Nephron (organoid): Measurements from ENCODE around the gene KIAA0232.
"Not testable (repeated sequence)": the region's sequence is repeated elsewhere in the genome, so short reads cannot be mapped to it uniquely, and the experiment has no call there.

ENCODE experiments used
- H3K27ac Mint-ChIP-seq, 3 experiments: 2 replicates each; pipeline ENCODE4 v1.8.0; 2020; ENCODE audit warnings: mixed read lengths in 3 of 3, mild to moderate bottlenecking in 2 of 3, moderate library complexity in 1 of 3
- H3K27me3 Mint-ChIP-seq: 2 replicates; pipeline ENCODE4 v1.8.0; 2021; ENCODE audit warnings: low read depth, mild to moderate bottlenecking, moderate library complexity, mixed read lengths
- H3K36me3 Mint-ChIP-seq: 2 replicates; pipeline ENCODE4 v1.8.0; 2020; ENCODE audit warnings: low read depth, mixed read lengths
- H3K4me1 Mint-ChIP-seq: 2 replicates; pipeline ENCODE4 v1.8.0; 2020; ENCODE audit warnings: mixed read lengths
- H3K4me3 Mint-ChIP-seq, 3 experiments: 2 replicates each; pipeline ENCODE4 v1.8.0; 2020; ENCODE audit warnings: mild to moderate bottlenecking in 3 of 3, mixed read lengths in 3 of 3, moderate library complexity in 2 of 3
- H3K9me3 Mint-ChIP-seq: 2 replicates; pipeline ENCODE4 v1.8.0; 2020; ENCODE audit warnings: mixed read lengths
- CTCF ChIP-seq, 3 experiments: fragments of 200-600 bp; sonication (generic); IDR thresholded peaks; one replicate each; pipeline ENCODE4 v1.5.0; 2021; ENCODE audit warnings: antibody characterized with exemption in 3 of 3; ENCODE audit not compliant: unreplicated experiment in 3 of 3

The KIAA0232 gene

GRCh38 chr4:6824772-6825402, 42.4 kb downstream of the KIAA0232 start:
- Mint-ChIP-seq H3K4me1 (no peaks in the 10 kb centered on the region), H3K36me3 (peaks cover 70% of the 10 kb centered on the region), H3K4me3 (no peak overlapping the region), H3K27ac (no peak overlapping the region), H3K9me3 (peaks cover 17% of the 10 kb centered on the region), H3K27me3 (no peaks in the 10 kb centered on the region)
- TF ChIP-seq CTCF (IDR thresholded peaks at IDR 0.05; ENCODE audit: unreplicated experiment in 3 of 3): no peak

GRCh38 chr4:6825403-6825802, 42.9 kb downstream of the KIAA0232 start:
- H3K27ac Mint-ChIP-seq: no peak overlapping the region

GRCh38 chr4:6826781-6827508, 44.4 kb downstream of the KIAA0232 start:
- Mint-ChIP-seq H3K27me3 (no peaks in the 10 kb centered on the region), H3K9me3 (peaks cover 2% of the 10 kb centered on the region), H3K36me3 (peaks cover 65% of the 10 kb centered on the region), H3K4me3 (no peak overlapping the region), H3K27ac (no peak overlapping the region), H3K4me1 (no peaks in the 10 kb centered on the region)
- TF ChIP-seq CTCF (IDR thresholded peaks at IDR 0.05; ENCODE audit: unreplicated experiment in 3 of 3): no peak

More at GRCh38 chr4:6825403-6825802, 42.9 kb downstream of the KIAA0232 start:
- Mint-ChIP-seq H3K4me1 (no peaks in the 10 kb centered on the region), H3K36me3 (peaks cover 68% of the 10 kb centered on the region), H3K27me3 (no peaks in the 10 kb centered on the region), H3K9me3 (peaks cover 12% of the 10 kb centered on the region), H3K4me3 (no peak overlapping the region)
- no peak for TF ChIP-seq CTCF (IDR thresholded peaks at IDR 0.05; ENCODE audit: unreplicated experiment in 3 of 3)

- Mint-ChIP-seq H3K4me1 (no peaks in the 10 kb centered on the region), H3K27ac (no peak overlapping the region), H3K36me3 (peaks cover 80% of the 10 kb centered on the region), H3K4me3 (no peak overlapping the region), H3K27me3 (no peaks in the 10 kb centered on the region), H3K9me3 (no peaks in the 10 kb centered on the region)
- TF ChIP-seq CTCF (IDR thresholded peaks at IDR 0.05; ENCODE audit: unreplicated experiment in 3 of 3): no peak
Observed at GRCh38 chr4:6829086-6829485, 46.6 kb downstream of the KIAA0232 start.

- H3K9me3 Mint-ChIP-seq: peaks cover 9% of the 10 kb centered on the region
- H3K27ac Mint-ChIP-seq: no peak overlapping the region
- no peaks in the 10 kb centered on the region for H3K27me3 Mint-ChIP-seq
- H3K4me3 Mint-ChIP-seq: no peak overlapping the region
- TF ChIP-seq CTCF (IDR thresholded peaks at IDR 0.05; ENCODE audit: unreplicated experiment in 3 of 3): no peak
- H3K4me1 Mint-ChIP-seq: peaks cover 8% of the 10 kb centered on the region
- peaks cover 78% of the 10 kb centered on the region for H3K36me3 Mint-ChIP-seq
Observed at GRCh38 chr4:6834867-6835266, 52.3 kb downstream of the KIAA0232 start.

- H3K27me3 Mint-ChIP-seq: not testable (repeated sequence)
Observed at GRCh38 chr4:6835616-6836015, 53.1 kb downstream of the KIAA0232 start.

GRCh38 chr4:6837106-6837505, 54.6 kb downstream of the KIAA0232 start:
- not testable (repeated sequence) for H3K27ac Mint-ChIP-seq, H3K27me3 Mint-ChIP-seq, H3K4me3 Mint-ChIP-seq, H3K9me3 Mint-ChIP-seq
- Mint-ChIP-seq H3K4me1 (peaks cover 17% of the 10 kb centered on the region), H3K36me3 (peaks cover 66% of the 10 kb centered on the region)

More at GRCh38 chr4:6835616-6836015, 53.1 kb downstream of the KIAA0232 start:
- not testable (repeated sequence) for H3K4me3 Mint-ChIP-seq, H3K9me3 Mint-ChIP-seq
- Mint-ChIP-seq H3K4me1 (peaks cover 15% of the 10 kb centered on the region), H3K27ac (peak overlapping the region in 1 of 3 experiments; percentile 57), H3K36me3 (peaks cover 73% of the 10 kb centered on the region)
